NOMO-1 treated with DMSO at 0.1 percent for 48 hours (cell line): ENCODE measurements around the gene GSDMA.

Experiments used
- DNase-seq: peaks from one replicate; lab custom pipeline; 2025; ENCODE audit not compliant: unreplicated experiment; lab: John Stamatoyannopoulos, UW

GSDMA gene

DNA sequence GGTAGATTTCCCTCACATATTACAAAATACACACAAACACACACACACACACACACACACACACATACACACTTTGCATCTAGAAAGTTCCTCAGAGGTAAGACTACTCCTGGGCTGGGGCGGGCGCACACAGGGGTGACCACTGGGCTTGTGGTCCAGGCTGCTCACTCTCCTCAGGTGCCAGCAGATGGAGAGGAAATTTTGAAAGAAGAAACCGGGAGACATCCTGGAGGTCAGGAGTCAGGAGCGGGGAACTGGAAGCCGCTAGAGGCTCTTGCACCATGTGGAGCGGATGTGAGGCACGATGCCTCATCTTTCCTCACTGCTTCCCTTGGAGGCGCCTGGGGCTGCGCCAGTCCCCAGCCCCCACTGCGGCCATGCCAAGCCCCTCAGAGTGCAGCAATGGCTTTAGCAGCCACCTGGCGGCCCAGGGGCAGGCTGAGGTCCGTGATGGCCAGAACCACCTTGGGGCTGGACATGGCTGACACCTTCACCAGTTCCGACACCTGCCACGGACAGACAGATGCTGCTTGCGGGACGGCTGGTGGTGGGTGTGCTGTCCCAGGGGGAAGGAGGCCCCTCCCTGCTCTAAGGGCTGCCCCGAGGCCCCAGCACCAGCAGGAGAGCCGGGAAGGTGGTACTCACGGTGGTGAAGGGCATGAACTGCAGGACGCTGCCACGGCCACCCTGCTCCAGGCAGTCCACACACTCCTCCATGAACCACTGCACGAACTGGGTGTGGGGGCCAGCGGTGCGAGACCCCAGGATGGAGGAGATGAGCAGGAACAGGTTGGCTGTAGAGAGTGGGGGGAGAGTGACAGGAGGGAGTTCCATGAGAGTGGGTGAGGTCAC lies 56.6 kb downstream of the GSDMA start:
- no peak for DNase-seq

DNA sequence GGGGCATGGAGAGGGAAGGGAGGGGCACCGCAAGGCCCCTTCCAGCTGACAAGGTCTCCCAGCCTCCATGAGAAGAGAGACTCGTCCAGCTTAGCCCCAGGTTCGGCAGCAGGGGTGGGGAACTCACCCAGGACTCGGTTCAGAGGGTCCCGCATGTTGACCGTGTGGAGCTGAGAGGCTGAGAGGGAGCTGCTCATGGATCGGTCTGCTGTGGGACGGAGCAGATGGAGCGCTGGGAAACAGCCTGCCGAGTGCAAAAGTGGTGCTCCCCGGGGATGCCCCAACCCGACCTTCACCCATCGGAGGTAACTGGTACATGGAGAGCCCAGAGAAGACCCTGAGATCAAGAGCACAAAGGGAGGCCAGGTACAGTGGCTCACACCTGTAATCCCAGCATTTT lies 57.3 kb downstream of the GSDMA start:
- DNase-seq: no peak

DNA sequence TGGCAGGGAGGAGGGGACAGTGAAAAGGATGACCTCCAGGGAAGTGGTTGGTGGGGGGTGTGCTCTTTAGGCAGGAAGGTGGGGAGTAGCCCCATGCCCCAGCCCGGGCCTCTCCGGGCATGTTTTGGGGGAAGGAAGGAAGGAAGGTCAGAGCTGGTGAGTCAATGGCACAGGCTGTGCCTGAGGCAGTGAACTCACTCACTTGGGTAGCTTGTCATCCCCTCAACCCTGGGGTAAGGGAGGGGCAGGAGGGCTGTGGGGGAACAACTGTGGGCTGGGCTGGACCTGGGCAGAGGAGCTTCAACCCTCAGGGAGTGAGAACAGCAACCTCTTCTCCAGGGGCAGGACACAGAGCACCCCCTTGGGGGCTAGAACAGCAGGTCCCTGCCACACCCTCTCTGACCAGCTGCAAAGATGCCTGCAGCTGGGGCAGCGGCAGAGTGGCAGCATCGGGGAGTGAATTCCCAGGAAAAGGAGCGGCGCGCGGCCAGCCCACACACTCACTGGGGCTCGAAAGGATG lies 58.7 kb downstream of the GSDMA start:
- no peak for DNase-seq

DNA sequence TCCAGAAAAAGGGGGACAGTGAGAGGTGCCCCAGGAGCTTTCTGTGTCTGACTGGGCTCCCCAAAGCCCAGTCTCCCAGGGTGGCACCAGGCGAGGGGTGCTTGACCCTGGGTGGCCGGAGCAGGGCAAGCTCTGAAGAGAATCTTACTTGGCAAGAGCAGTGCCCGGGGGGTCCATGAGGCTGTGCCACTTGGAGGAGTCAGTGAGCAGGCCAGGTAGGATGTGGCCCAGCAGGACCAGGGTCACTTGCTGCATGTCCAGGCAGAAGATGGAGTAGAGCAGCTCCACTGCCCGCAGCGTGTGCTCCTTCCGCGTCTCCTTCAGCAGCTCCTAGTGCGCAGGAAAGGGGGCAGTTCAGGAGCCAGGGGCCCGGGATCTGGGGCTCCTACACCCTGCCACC lies 59.7 kb downstream of the GSDMA start:
- DNase-seq: no peak

DNA sequence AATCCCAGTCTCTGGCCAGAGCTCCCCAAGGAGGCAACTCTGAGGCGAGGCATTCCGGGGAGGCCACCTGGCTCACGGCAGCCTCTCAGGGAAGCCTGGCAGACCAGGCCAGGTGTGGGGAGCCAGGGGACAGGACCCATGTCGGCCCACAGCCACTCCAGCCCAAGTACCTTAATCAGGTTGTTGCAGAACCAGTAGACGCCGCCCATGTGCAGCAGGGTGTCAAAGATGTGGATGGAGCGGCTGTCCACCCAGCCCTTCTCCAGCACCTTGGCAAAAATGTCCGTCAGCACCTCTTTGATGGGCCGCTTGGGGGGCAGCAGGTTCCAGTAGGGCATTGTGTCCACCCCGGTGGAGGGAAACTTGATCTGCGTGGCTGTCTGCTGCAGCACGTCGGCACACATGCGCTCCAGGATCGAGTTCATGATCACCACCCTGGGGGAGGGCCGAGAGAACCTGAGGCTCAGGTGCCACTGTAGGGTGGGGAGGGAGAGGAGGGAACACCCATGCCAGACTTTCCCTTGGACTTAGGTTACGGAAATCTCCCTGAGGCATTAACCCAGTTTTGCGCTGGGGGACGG lies 60.2 kb downstream of the GSDMA start:
- no peak for DNase-seq

DNA sequence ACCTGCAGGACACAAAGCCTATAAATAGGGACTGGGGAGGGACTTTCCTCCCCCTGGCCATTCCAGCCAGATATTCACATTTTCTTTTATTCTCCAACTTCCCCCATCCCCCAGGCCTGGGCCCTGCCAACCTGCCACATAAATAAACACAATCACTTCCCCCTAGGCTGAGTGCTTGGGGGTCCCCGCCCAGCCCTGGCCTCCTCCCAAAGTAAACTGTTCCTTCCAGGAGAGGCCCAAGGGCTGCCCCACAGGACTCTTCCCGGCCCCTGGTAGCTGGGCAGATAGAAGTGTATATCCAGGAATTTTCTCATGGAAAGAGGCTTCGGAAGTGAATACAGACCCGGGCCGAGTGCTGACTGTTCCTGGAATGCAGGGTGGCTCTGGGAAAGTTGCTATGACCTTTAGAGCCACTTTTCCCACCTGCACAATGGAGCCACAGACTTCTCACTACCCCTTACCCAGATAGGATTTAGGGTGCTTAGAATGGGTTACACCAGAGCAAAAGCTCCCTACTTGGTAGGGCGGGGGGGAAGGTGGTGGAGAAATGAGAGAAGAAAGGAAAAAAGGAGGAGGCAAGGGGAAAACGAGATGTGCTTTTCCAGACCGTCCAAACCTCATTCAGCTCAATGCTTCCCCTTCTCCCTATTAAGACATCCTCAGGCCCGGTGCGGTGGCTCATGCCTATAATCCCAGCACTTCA lies 60.9 kb downstream of the GSDMA start:
- DNase-seq: no peak

DNA sequence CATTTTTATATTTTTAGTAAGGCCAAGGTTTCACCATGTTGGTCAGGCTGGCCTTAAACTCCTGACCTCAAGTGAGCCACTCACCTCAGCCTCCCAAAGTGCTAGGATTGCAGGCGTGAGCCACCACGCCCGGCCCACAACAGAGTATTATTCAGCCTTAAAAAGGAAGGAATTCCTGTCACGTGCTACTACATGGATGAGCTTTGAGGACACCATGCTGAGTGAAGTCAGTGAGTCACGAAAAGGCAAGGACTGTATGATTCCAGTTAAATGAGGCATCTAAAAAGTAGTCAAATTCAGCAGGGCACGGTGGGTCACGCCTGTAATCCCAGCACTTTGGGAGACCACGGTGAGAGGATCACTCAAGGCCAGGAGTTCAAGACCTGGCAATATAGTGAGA lies 62.1 kb downstream of the GSDMA start:
- DNase-seq: no peak

DNA sequence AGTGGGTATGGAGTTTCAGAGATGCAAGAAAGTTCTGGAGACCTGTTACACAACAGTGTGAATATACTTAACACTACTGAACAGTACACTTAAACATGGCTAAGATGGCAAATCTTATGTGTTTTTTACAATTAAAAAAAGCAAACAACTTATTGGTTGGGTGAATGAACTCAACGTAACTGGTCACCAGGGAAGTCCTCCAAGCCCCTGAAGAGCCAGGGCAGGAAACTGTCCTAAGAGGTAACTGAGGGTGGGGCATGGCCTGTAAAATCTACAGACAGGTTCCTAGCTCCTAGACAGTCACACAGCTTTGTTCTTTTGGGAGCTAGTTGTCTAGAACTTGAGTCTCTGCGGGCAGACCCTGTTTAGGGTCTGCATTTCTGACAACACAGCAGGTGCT lies 62.8 kb downstream of the GSDMA start:
- DNase-seq: no peak

DNA sequence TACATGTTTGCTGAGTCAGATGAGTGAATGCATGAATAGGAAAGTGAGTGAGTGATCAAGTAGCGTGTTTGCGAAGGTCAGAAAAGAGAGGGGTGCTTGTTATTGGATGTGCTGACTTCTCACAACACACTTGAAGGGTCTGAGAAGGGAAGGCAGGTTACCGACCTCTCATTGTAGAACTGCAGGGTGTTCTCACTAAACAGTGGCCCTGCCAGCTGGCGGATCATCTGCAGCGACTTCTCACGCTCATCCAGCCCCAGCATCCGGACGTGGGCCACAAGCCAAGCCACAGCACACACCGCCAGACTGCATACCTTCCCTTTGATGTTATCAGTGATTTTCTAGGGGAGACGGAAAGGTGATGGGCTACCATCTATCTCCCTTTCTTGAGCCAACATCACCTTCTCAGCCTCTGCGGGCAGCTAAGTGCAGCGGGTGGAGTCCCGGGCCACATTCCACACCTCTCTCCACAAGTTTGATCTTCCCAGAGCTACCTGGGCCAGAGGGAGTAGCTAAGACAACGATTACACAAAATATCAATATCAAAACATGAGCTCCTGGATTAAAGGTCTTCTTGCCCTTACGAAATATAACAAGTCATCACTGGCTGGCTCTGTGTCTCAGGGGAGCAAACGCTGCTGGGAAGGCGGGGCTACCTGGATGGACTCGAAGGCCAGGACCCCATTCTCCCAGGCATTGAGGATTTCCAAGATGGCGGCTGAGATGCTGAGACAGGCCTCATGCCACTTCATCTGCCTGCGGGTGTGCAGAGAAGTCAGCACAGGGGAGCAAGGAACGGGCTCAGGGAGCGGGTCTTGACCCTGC lies 63.4 kb downstream of the GSDMA start:
- DNase-seq: no peak

DNA sequence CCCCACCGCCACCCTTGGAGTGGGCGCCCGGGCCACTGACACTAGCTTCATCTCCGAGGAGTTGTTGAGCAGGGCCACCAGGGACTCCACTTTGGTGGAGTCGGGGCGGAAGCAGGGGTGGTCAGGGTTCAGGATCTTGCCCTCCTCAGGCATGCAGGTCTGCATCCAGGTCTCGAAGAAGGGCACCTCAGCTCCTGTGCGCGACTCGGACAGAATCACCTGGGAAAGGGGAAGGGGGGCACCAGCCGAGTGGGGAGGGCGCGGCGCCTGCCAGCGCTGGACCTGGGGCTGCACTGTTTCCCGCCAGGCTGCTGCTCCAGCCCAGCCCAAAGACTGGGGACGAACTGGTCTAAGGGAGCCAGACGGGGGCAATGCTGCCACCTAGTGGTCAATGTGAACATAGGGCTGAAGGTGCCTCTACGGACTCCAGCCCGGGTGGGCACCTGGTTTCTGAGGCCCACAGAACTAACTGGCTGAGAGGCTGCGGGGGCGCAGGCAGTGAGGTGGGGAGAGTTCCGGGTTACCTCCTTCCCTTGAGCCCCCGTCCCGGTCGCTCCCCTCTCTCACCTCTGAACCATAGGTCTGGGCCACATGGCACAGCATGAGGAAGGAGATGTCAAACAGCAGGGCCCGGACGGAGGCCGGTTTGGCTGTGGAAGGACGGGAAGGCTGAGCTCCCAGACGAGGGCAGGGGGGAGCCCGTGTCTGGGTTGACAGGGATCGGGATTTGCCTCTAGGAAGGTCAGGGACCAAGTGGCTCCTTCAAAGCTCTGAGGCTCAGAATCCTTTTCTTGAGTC lies 64.2 kb downstream of the GSDMA start:
- DNase-seq: peak; percentile 43
